ENCODE measurements around the gene SHROOM3.

The SHROOM3 gene

GRCh38 chr4:76434901-76435527 is at the start of gene SHROOM3:
SHROOM3 (plus strand) TSS chr4:76435229; CDS start chr4:76436053, 824 bp downstream.
- no peak for TF ChIP-seq CTCF (IDR thresholded peaks at IDR 0.05; ENCODE audit: borderline replicate concordance, control extremely low read depth, extremely low read depth, insufficient read depth, missing control alignments)
- in situ Hi-C loops (cut with MboI; ENCODE audit: low sequenced_read_pairs, unreplicated experiment): loop anchor here (5.0 kb wide), 1 partner anchor 67 kb away; no protein-coding TSS in a partner anchor
- no peak for DNase-seq (ENCODE audit: low spot score)

- in situ Hi-C loops (cut with MboI; ENCODE audit: low sequenced_read_pairs, unreplicated experiment): no loop called here
- TF ChIP-seq CTCF (IDR thresholded peaks at IDR 0.05; ENCODE audit: borderline replicate concordance, control extremely low read depth, extremely low read depth, insufficient read depth, missing control alignments): no peak
- DNase-seq (ENCODE audit: low spot score): no peak
These were observed 49.1 kb upstream of the SHROOM3 start for GRCh38 chr4:76385974-76386373.

GRCh38 chr4:76386566-76387305 is 48.3 kb upstream of the SHROOM3 start:
- no peak for DNase-seq (ENCODE audit: low spot score)
- TF ChIP-seq CTCF (IDR thresholded peaks at IDR 0.05; ENCODE audit: borderline replicate concordance, control extremely low read depth, extremely low read depth, insufficient read depth, missing control alignments): no peak
- in situ Hi-C loops (cut with MboI; ENCODE audit: low sequenced_read_pairs, unreplicated experiment): no loop called here

- in situ Hi-C loops (cut with MboI; ENCODE audit: low sequenced_read_pairs, unreplicated experiment): no loop called here
- no peak for DNase-seq (ENCODE audit: low spot score)
- TF ChIP-seq CTCF (IDR thresholded peaks at IDR 0.05; ENCODE audit: borderline replicate concordance, control extremely low read depth, extremely low read depth, insufficient read depth, missing control alignments): no peak
These were observed 46.7 kb upstream of the SHROOM3 start for GRCh38 chr4:76388160-76388908.

GRCh38 chr4:76401654-76402053 is 33.4 kb upstream of the SHROOM3 start:
- no peak for DNase-seq (ENCODE audit: low spot score)
- in situ Hi-C loops (cut with MboI; ENCODE audit: low sequenced_read_pairs, unreplicated experiment): no loop called here
- no peak for TF ChIP-seq CTCF (IDR thresholded peaks at IDR 0.05; ENCODE audit: borderline replicate concordance, control extremely low read depth, extremely low read depth, insufficient read depth, missing control alignments)

- no peak for DNase-seq (ENCODE audit: low spot score)
- no peak for TF ChIP-seq CTCF (IDR thresholded peaks at IDR 0.05; ENCODE audit: borderline replicate concordance, control extremely low read depth, extremely low read depth, insufficient read depth, missing control alignments)
These were observed 28.9 kb upstream of the SHROOM3 start for GRCh38 chr4:76406081-76406480.

More at GRCh38 chr4:76406081-76406480, 28.9 kb upstream of the SHROOM3 start:
- in situ Hi-C loops (cut with MboI; ENCODE audit: low sequenced_read_pairs, unreplicated experiment): no loop called here

Measured in GM13976 (cell line).